ENCODE measurements around the gene SLC6A17. TPM values are rescaled to one million over a fixed set of nuclear protein-coding genes. Genes with fewer than 3 reads are reported as not detected.
A peak's percentile ranks its signal among the peaks of the same experiment; 100 is the strongest.

The SLC6A17 gene
- total RNA-seq, 1 experiment from 2014 or later: 0.24 TPM

DNA sequence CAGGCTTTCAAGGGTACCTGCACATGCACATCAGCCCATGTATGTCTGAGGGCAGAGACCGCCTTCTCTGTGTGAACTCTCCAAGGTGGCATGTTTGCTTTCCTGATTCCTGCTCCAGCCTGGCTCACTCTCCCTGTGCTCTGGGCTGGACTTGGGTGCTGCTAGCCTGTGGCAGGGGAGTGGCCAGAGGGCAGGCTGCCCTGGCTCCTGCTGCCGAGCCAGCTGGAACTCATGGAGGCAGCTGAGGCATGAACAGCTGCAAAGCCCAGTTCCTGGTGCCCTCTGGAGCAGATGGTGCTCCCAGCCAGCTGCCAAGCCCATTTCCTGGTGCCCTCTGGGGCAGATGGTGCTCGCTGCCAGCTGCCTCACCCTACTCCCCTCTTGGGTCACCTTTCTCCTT is 30.5 kb upstream of the SLC6A17 start:
- no peak overlapping the region for H3K27ac Mint-ChIP-seq
- ChIA-PET CTCF (interaction anchor here (0.8 kb wide), 1 partner anchor 14 kb away, joined by 3 read pairs; no protein-coding TSS in a partner anchor), POLR2A (no interaction called here)
- TF ChIP-seq NFYB (CRISPR knock-in tag; conservative IDR thresholded peaks at IDR 0.05; ENCODE audit: low read depth): no peak
- no peak for TF ChIP-seq MXD4 (CRISPR knock-in tag; IDR thresholded peaks at IDR 0.05; ENCODE audit: borderline replicate concordance)
- no peak for TF ChIP-seq NR3C1 (CRISPR knock-in tag; conservative IDR thresholded peaks at IDR 0.05; ENCODE audit: low read depth)
- TF ChIP-seq, protein P1, sequence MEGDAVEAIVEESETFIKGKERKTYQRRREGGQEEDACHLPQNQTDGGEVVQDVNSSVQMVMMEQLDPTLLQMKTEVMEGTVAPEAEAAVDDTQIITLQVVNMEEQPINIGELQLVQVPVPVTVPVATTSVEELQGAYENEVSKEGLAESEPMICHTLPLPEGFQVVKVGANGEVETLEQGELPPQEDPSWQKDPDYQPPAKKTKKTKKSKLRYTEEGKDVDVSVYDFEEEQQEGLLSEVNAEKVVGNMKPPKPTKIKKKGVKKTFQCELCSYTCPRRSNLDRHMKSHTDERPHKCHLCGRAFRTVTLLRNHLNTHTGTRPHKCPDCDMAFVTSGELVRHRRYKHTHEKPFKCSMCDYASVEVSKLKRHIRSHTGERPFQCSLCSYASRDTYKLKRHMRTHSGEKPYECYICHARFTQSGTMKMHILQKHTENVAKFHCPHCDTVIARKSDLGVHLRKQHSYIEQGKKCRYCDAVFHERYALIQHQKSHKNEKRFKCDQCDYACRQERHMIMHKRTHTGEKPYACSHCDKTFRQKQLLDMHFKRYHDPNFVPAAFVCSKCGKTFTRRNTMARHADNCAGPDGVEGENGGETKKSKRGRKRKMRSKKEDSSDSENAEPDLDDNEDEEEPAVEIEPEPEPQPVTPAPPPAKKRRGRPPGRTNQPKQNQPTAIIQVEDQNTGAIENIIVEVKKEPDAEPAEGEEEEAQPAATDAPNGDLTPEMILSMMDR (IDR thresholded peaks at IDR 0.05): no peak
- no peak for TF ChIP-seq NR1H2 (CRISPR knock-in tag; IDR thresholded peaks at IDR 0.05)
- TF ChIP-seq JAZF1 (CRISPR knock-in tag; IDR thresholded peaks at IDR 0.05): no peak
- TF ChIP-seq SMAD4 (CRISPR knock-in tag; IDR thresholded peaks at IDR 0.05): no peak
- no peak for TF ChIP-seq ZNF232 (CRISPR knock-in tag; IDR thresholded peaks at IDR 0.05)
- no peak for TF ChIP-seq ZNF396 (CRISPR knock-in tag; IDR thresholded peaks at IDR 0.05; ENCODE audit: borderline replicate concordance)
- TF ChIP-seq, protein P2, sequence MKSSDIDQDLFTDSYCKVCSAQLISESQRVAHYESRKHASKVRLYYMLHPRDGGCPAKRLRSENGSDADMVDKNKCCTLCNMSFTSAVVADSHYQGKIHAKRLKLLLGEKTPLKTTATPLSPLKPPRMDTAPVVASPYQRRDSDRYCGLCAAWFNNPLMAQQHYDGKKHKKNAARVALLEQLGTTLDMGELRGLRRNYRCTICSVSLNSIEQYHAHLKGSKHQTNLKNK (CRISPR knock-in tag; IDR thresholded peaks at IDR 0.05): no peak
- no peak for TF ChIP-seq ZNF416 (CRISPR knock-in tag; IDR thresholded peaks at IDR 0.05)
- DNase-seq (ENCODE audit: low spot score) (no peak), ATAC-seq (no peak)
- H3K4me1 Mint-ChIP-seq: 0 out of 2 replicates have a peak, but pooled peaks cover 4% of the 10 kb centered on the region
- no peak overlapping the region for H3K4me3 Mint-ChIP-seq
- H3K9me3 Mint-ChIP-seq: peaks cover 35% of the 10 kb centered on the region
- peaks cover 12% of the 10 kb centered on the region for H3K36me3 Mint-ChIP-seq
- peaks cover 19% of the 10 kb centered on the region for H3K27me3 Mint-ChIP-seq (ENCODE audit: low read depth)

DNA sequence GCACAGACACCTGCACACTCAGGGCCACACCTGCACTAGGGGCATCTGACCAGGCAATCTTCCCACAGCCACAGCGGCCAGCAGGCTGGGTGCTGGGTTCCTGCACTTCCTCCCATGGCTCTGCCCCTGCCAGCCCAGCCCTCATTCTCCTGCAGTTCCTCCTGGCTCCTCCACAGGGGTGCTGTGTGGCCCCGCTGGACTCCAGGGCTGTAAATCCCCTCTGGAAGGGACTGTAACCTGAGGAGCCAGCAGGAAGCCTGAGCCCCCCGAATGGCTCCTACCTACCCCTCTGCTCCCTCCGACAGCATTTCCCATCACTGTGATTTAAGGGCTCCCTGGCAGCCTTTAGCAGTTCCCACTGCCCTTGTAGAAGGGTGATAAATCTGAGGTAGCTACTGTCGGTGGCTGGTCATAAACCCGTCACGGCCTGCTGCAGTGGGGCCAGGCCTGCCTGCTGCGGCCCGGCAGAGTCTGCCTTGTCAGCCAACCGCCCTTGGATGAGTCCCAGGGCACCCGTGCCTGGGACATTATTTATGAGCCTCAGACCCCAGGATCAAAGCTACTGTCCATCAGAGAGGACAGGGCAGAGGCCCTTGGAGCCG is 29.2 kb upstream of the SLC6A17 start:
- Mint-ChIP-seq H3K27me3 (ENCODE audit: low read depth) (peaks cover 19% of the 10 kb centered on the region), H3K9me3 (peaks cover 40% of the 10 kb centered on the region), H3K4me1 (0 out of 2 replicates have a peak, but pooled peaks cover 4% of the 10 kb centered on the region), H3K4me3 (no peak overlapping the region), H3K27ac (no peak overlapping the region), H3K36me3 (peaks cover 12% of the 10 kb centered on the region)
- TF ChIP-seq, protein P3, sequence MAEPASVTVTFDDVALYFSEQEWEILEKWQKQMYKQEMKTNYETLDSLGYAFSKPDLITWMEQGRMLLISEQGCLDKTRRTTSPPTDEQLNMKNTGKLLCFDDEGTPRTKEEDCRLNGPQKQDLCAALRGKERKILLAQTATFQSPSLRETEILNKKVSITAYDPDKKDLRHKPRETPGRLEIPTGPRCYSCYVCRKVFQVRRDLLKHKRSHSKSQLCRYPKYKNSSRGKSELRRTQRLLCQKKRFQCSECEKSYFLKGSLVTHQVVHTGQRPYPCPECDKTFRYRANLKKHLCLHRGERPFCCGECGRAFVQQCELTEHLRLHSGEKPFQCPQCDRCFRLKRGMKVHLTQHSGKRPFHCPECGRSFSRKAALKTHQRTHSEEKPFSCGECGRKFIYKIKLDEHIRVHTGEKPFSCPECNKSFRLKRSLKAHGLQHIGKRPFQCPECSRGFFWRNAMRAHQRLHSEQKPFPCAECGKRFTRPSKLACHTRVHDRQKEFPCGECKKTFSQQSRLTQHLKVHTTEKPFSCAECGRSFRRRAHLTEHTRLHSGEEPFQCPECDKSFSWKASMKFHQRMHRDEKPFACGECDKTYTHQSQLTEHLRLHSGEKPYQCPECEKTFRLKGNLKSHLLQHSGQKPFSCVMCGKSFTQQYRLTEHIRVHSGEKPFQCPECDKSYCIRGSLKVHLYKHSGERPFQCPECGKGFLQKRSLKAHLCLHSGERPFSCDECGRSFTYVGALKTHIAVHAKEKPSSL (CRISPR knock-in tag; conservative IDR thresholded peaks at IDR 0.05): no peak
- TF ChIP-seq RORB (CRISPR knock-in tag; IDR thresholded peaks at IDR 0.05): no peak
- TF ChIP-seq MYBL2 (CRISPR knock-in tag; IDR thresholded peaks at IDR 0.05): no peak
- no peak for TF ChIP-seq GABPB1 (CRISPR knock-in tag; IDR thresholded peaks at IDR 0.05)
- TF ChIP-seq ZNF423 (CRISPR knock-in tag; IDR thresholded peaks at IDR 0.05): peak; percentile 33; the same call in 1 of the 2 replicates
- TF ChIP-seq, protein P4, sequence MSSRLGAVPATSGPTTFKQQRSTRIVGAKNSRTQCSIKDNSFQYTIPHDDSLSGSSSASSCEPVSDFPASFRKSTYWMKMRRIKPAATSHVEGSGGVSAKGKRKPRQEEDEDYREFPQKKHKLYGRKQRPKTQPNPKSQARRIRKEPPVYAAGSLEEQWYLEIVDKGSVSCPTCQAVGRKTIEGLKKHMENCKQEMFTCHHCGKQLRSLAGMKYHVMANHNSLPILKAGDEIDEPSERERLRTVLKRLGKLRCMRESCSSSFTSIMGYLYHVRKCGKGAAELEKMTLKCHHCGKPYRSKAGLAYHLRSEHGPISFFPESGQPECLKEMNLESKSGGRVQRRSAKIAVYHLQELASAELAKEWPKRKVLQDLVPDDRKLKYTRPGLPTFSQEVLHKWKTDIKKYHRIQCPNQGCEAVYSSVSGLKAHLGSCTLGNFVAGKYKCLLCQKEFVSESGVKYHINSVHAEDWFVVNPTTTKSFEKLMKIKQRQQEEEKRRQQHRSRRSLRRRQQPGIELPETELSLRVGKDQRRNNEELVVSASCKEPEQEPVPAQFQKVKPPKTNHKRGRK (CRISPR knock-in tag; IDR thresholded peaks at IDR 0.05; ENCODE audit: borderline replicate concordance): no peak
- ATAC-seq (no peak), DNase-seq (ENCODE audit: low spot score) (no peak)
- ChIA-PET CTCF (interaction anchor here (1.2 kb wide), 1 partner anchor 33 kb away, joined by 3 read pairs; no protein-coding TSS in a partner anchor), POLR2A (no interaction called here)

DNA sequence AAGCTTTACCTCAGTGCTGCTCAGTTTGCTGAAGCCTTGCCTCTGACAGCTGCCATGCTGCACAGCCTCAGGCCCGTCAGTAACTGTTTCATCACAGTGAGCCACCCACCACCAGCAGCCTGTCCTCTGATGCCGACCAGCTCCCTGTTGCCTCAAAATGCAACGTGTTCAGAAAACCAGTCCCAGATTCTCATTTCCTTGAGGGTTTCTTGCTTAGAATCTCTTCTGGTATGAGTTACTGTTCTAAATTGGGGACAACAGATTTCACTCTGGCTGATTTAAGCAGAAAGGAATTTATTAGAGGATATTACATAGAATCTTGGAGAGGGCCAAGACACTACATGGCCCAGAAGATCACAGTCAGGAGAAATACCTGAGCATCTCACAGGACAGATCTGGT is 27.1 kb upstream of the SLC6A17 start:
- Mint-ChIP-seq H3K4me3 (no peak overlapping the region), H3K27me3 (ENCODE audit: low read depth) (peaks cover 24% of the 10 kb centered on the region), H3K9me3 (peaks cover 41% of the 10 kb centered on the region), H3K4me1 (no peaks in the 10 kb centered on the region), H3K27ac (no peak overlapping the region), H3K36me3 (peaks cover 12% of the 10 kb centered on the region)
- ATAC-seq: no peak
- CTCF ChIA-PET: interaction anchor here (1.4 to 1.7 kb wide), 2 partner anchors 17 to 74 kb away, joined by 6 to 7 read pairs; no protein-coding TSS in a partner anchor
- no peak for DNase-seq (ENCODE audit: low spot score)
- POLR2A ChIA-PET: no interaction called here
- TF ChIP-seq, protein P5, sequence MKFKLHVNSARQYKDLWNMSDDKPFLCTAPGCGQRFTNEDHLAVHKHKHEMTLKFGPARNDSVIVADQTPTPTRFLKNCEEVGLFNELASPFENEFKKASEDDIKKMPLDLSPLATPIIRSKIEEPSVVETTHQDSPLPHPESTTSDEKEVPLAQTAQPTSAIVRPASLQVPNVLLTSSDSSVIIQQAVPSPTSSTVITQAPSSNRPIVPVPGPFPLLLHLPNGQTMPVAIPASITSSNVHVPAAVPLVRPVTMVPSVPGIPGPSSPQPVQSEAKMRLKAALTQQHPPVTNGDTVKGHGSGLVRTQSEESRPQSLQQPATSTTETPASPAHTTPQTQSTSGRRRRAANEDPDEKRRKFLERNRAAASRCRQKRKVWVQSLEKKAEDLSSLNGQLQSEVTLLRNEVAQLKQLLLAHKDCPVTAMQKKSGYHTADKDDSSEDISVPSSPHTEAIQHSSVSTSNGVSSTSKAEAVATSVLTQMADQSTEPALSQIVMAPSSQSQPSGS (CRISPR knock-in tag; IDR thresholded peaks at IDR 0.05; ENCODE audit: borderline replicate concordance, low read depth): no peak
- no peak for TF ChIP-seq ZNF396 (CRISPR knock-in tag; IDR thresholded peaks at IDR 0.05; ENCODE audit: borderline replicate concordance)
- TF ChIP-seq SMAD3 (CRISPR knock-in tag; IDR thresholded peaks at IDR 0.05; ENCODE audit: borderline replicate concordance): no peak
- TF ChIP-seq, protein P1 (IDR thresholded peaks at IDR 0.05): no peak
- TF ChIP-seq ESRRA (CRISPR knock-in tag; IDR thresholded peaks at IDR 0.05; ENCODE audit: borderline replicate concordance): no peak
